Renal pelvis (tissue), 4 donors: ENCODE measurements around the gene KCNK6. TPM values are rescaled to one million over a fixed set of nuclear protein-coding genes. Genes with fewer than 3 reads are reported as not detected.
"Not testable (repeated sequence)": the region's sequence is repeated elsewhere in the genome, so short reads cannot be mapped to it uniquely, and the experiment has no call there.

Source experiments
- DNase-seq: peaks from one replicate; pipeline ENCODE4 v3.0.0-alpha.2; 2013
- polyA plus RNA-seq, 3 donors: library from polyadenylated mRNA; unstranded; fragments of 120-200 nt; gene quantifications; one replicate each; pipeline ENCODE4 v1.2.1, GENCODE V29; 2013; ENCODE audit not compliant: insufficient read length in 3 of 3

The KCNK6 gene
- polyA plus RNA-seq, 3 donors = 3.0 to 4.4 (median 4.2) TPM

DNA sequence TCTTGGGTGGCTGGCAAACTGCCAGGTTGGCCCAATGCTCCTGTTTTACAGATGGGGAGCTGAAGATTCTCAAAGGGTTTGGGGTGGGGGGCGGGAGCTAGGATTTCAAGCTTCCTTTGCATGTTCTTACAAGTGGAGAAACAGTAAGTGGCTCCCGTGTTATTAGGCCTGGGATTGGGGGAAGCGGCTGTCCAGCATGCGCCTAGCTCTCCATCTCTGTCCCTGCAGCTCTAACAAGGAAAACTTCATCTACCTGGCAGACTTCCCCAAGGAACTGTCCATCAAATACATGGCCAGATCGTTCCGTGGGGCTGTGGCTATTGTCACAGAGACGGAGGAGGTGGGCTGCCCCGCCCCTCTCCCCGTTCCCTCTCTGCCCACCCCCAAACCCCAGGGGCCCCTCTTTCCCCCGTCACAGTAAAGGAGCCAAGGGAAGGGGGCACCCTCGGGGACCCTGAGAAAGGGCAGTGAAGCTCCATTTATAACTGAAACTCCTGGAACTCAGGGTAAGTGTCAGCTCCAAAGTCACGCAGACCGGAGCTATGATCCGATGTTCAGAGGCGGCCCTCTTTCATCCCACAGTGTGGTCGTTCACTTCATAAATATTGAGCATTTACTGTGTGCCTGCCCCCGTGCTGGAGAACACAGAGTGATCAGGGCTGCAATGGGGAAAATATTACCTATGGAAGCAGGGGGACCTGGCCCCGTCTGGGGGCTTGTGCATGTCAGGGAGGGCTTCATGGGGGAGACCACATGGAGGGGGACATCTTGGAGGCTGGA, 39.8 kb downstream of the KCNK6 start:
- no peak for DNase-seq

DNA sequence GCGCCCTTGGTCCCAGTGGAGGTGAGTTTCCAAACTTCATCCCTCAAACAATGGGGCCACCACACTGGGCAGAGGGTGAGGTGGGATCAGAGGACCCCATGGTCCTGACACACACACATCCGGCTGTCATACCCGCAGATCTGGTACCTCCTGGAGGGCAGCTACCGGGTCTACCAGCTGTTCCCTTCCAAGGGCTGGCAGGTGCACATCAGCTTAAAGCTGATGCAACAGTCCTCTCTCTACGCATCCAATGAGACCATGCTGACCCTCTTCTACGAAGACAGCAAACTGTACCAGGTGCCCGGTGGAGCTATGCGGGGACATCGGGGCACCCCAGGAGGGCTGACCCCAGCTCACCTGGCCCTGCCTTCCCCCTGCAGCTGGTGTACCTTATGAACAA, 40.7 kb downstream of the KCNK6 start:
- DNase-seq = no peak

DNA sequence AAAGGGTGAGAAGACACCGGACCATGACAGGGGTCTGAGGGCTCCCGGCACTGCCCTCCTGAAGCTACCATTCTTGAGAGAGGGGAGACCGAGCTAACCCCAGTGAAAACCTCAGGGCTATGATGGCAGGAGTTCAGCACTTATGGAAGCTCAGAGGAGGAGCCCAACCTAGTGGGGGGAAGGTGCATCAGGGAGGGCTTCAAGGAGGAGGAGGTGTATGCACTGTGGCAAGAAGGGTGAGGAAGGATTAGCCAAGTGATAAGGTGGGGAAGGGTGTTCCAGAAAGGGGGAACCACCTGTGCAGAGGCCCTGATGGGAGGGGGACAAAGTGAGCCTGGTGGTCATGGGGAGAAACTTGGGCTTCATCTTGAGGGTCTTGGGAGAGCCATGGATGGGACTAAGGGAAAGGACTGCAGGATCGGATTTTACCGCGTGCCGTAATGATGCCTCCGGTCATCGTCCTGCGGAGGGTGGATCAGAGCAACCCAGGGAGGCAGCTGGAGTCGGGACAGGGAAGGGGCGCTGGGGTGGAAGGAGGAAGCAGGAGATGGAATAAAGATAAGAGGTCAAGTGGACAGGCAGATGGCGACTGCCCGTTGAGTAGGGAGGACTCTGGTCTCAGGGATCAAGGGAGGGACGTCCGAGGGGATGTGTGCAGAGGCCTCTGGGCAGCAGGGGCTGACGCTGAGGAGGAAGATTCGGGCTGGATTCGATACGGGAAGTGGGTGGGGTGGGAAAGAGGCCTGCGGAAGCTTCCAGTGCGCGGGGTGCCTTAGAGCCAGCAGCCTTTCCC, 41.4 kb downstream of the KCNK6 start:
- no peak for DNase-seq

DNA sequence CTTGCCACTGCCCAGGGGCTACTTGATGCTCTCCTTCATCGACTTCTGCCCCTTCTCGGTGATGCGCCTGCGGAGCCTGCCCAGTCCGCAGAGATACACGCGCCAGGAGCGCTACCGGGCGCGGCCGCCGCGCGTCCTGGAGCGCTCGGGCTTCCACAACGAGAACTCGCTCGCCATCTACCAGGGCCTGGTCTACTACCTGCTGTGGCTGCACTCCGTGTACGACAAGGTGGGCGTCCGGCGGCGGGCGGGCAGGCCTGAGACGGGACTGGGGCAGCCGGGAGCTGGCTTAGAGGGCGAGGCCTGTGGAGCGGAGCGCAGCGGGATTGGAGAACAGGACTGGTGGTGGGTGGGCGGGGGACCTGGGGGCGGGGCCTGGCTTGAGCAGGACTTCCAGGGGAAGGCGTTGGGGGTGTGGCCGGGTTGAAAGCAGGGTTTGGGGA, 42.0 kb downstream of the KCNK6 start:
- peak; percentile 83 for DNase-seq

DNA sequence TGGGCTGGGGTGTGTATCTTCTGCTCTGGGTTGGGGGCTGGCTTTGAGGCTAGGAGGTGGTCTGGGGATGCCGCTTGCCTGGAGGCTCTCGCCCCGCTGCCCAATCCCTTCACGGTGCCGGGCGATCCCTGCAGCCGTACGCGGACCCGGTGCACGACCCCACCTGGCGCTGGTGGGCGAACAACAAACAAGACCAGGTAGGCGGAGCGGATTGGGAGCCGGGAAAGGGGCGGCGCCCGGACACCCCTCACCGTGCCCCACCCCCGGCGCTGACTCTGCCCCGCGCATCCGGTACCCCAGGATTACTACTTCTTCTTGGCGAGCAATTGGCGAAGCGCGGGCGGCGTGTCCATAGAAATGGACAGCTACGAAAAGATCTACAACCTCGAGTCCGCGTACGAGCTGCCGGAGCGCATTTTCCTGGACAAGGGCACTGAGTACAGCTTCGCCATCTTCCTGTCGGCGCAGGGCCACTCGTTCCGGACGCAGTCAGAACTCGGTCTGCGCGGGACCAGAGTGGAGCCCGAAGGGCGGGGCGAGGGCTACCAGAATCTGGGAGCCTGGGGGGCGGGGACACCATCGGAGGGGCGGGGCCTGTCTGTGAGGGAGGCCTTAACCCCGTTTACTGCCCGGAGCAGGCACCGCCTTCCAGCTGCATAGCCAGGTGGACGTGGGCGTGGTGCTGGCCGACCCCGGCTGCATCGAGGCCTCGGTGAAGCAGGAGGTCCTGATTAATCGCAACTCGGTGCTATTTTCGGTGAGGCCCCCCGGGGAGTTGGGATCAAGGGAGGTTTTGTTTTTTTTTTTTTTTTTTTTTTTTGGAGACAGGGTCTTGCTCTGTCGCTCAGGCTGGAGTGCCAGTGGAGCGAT, 42.7 kb downstream of the KCNK6 start:
- peak; percentile 57 for DNase-seq

DNA sequence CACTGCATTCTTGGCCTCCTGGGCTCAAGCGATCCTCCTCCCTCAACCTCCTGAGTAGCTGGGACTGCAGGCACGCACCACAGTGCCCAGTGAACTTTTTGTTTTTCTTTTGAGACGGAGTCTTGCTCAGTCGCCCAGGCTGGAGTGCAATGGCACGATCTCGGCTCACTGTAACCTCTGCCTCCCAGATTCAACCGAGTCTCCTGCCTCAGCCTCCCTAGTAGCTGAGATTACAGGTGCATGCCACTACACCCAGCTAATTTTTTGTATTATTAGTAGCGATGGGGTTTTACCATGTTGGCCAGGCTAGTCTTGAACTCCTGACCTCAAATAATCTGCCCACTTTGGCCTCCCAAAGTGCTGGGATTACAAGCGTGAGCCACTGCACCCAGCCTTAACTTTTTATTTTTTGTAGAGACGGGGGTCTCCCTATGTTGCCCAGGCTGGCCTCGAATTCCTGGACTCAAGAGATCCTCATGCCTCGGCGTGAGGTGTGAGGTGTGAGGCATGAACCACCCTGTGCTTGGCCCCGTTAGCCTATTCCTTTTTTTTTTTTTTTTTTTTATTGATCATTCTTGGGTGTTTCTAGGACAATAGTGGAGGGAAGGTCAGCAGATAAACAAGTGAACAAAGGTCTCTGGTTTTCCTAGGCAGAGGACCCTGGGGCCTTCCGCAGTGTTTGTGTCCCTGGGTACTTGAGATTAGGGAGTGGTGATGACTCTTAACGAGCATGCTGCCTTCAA, 43.5 kb downstream of the KCNK6 start:
- not testable (repeated sequence) for DNase-seq

DNA sequence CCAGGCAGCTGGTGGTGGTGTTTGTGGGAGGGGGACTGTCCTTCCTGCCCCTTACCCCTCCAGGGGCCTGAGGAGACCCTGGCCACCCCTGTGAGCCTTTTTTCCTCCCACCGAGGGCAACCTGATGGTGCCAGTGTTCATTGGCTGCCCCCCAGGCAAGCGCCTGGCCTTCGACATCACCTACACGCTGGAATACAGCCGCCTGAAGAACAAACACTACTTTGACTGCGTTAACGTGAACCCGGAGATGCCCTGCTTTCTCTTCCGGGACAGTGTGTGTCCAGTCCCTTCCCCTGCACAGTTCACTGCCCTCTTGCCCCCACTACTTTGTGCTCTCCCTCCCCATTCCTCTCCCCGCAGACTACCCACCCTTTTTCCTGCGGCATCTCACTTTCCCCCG, 47.4 kb downstream of the KCNK6 start:
- no peak for DNase-seq

DNA sequence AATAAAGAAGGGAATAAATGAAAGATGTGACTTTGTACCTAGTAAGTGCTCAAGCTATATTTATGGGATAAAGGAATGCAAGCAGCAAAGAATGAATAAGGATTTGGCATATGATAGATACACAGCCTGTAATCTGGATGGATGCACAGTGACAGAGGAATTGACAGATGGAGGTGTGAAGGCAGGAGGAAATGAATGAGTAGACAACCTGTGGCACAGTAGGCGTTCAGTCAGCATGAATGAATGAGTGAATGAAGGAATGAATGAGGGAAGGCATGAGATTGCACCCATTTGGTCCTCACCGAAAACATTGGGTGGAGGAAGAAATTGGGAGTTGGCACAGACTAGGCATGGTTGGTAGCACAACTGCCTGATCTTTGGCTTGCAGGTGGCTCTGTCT, 49.9 kb downstream of the KCNK6 start:
- no peak for DNase-seq

DNA sequence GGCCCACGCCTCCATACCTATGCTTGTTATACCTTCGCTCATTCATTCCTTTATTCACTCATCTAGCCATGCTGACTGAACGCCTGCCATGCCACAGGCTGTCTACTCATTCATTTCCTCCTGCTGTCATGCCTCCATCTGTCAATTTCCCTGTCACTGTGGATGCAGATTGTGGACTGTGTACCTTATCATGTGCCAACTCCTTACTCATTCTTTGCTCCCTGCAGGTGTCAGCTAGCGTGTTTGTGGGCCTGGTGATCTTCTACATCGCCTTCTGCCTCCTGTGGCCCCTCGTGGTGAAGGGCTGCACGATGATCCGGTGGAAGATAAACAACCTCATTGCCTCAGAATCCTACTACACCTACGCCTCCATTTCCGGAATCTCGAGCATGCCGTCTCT, 50.7 kb downstream of the KCNK6 start:
- DNase-seq = no peak

DNA sequence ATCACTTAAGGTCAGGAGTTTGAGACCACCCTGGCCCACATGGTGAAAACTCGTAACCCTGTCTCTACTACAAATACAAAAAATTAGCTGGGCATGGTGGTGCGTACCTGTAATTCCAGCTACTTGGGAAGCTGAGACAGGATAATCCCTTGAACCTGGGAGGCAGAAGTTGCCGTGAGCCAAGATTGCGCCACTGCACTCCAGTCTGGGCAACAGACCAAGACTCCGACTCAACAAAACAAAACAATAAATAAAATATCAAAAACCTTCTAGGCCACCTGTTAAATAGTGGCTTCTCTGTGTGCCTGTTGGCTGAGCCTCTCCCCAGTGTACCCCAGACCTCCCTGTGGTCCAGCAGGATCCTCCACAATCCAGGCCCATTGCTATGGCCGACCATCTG, 51.4 kb downstream of the KCNK6 start:
- DNase-seq = no peak

DNA sequence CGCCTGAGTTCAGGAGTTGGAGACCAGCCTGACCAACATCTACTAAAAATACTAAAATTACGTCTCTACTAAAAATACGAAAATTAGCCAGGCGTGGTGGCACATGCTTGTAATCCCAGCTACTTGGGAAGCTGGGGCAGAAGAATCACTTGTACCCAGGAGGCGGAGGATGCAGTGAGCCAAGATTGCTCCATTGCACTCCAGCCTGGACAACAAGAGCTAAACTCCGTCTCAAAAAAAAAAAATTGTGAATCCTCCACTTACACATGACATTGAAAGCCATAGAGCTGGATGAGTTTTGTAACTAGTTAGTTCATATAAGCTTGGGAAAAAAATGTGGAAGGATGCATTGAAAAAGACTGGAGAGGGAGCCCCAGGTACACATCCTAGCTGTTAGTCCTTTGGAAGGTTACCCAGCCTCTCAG, 54.3 kb downstream of the KCNK6 start:
- DNase-seq = no peak

DNA sequence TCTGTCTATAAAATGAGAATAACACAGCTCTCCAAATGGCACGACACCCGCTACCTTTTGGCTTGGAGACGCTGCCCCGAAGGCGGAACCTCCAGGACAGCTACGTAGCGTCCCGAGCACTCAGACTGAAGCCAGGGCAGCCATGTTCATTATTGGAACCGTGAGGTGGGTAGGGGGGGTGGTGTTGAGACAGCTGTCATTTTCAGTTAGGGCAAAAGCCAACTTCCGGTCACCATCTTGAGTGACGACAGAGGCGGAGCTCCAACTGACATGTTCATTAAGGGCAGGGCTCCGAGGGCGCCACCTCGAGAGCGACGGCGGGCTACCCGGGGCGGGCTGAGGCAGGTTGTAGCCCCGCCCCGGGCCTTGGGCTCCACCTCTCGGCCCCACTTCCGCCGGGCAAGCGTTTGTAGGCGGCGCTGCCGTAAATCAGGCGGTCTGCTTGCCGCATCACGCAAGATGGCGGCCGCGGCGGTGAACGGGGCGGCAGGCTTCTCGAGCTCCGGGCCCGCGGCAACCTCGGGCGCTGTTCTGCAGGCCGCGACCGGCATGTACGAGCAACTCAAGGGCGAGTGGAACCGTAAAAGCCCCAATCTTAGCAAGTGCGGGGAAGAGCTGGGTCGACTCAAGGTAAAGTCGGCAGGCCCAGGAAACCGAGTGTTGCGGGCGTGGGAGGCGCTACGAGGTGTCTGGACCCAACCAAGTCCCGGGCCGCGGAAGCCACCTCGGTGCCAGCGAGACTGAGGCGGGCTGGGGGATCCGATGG, 54.9 kb downstream of the KCNK6 start, which contains the start of gene PSMD8:
PSMD8 (plus strand) TSS at position 240 of the 766 bp plus-strand sequence; CDS start at position 271, 31 bp downstream.
- peak; percentile 99 for DNase-seq

DNA sequence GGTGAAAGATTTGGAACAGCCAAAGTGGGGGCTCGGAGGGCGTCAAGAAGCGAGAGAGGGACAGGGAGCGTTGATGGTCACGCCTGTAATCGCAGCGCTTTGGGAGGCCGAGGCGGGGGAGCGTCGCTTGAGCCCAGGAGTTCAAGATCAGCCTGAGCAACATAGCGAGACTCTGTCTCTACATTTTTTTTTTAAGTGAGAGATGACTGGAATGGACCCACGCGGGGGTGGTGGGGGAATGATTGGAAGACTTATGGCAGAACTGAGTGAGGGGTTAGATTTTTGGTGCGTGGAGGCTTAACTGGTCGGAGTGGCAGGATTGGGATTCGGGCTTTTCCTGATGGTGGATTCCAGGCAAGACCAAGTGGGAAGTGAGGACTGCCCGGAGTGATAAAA, 55.5 kb downstream of the KCNK6 start:
- DNase-seq = no peak

DNA sequence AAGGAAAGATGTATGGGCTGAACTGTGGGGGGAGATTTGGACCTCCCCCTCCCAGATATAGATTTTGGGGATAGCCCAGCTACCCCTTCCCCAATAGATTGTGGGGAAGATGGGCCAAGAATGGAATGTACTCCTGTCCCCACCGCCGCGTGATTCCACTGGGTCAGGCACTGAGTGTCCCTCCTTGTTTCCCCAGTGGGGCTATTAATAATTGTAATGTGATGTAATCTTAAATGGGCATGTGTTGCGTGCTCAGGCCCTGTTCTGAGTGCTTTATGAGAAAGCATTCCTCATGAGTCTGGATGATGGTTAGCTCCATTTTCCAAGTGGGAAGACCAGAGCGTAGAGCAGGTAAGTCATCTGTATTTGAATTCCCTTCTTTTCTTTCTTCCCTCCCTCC, 56.1 kb downstream of the KCNK6 start:
- DNase-seq = no peak

DNA sequence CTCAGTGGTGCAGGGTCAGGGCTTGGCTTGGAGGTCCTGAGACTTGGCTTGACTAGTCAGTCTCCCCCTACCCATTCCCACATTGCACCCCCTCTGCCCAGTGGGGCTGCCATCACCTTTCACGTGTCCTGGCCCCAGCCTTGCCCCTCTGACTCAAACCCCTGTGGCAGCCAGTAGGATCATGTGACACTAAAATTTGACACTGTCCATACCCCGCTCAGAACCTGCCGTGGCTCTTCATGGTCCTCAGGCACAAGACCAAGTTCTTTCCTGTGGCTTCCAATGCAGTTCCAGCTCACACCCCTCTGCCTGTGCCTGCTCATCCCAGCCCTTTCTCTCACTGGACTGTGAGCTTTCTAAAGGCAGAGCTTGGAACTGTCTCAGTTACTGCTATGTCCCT, 56.9 kb downstream of the KCNK6 start:
- DNase-seq = no peak

DNA sequence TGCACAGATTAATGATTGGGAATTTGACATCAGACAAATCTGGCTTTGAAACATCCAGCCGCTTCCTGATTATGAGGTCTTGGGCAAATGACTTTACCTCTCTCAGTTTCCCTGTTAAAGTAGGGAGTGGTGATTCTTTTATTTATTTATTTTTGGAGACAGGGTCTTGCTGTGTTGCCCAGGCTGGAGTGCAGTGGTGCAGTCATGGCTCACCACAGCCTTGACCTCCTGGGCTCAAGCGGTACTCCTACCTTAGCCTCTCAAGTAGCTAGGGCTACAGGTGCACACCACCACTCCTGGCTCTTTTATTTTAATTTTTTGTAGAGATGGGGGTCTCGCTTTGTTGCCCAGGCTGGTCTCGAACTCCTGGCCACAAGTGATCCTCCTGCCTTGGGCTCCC, 57.4 kb downstream of the KCNK6 start:
- no peak for DNase-seq

DNA sequence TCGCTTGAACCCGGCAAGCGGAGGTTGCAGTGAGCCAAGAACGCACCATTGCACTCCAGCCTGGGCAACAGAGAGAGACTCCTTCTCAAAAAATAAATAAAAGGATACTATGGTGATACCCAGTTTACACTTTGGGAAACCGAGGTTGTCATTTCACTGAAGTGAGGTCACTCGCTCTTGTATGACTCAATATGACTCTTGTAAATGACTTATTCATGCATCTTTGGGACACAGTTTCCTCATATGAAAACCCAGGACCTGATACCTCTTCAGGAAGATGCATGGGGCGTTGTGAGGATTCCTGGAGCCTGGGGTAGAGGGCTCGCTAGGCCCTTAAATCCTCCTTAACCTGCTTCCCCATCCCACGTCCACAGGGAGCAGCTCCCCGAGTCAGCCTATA, 59.2 kb downstream of the KCNK6 start:
- DNase-seq = no peak

DNA sequence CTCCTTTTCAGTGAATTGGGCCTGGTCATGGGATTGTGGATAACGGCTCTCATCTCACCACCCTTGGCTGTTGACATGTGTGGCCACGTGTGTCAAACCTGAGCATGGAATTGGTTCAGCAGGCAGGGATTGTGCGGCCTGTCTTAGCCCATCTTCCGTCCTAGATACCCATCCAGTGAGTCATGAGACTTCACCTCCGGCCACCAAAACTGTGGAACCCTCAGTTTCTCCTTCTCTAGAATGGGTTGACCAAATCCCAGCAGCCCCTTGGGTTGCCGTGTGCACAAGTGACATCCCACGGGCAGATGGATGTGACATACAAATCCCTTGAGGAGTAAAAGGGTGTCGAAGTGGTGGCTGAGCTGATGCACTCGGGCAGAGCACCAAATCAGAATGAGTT, 61.5 kb downstream of the KCNK6 start:
- DNase-seq = no peak
